Mesenteric fat pad (tissue), 1 donor: ENCODE data around the gene OR5AU1. TPM values are rescaled to one million over a fixed set of nuclear protein-coding genes. Genes with fewer than 3 reads are reported as not detected.
"Not testable (repeated sequence)": the region's sequence is repeated elsewhere in the genome, so short reads cannot be mapped to it uniquely, and the experiment has no call there.

ENCODE experiments used
- DNase-seq: peaks from one replicate; pipeline ENCODE4 v3.0.0-alpha.2; 2020; ENCODE audit warnings: low spot score
- total RNA-seq: library from RNA; stranded (reverse); fragmentation: NEBNext Ultra II Directional; extraction: Animal tissue kit (Norgen Biotek cat#: 25700); gene quantifications from one replicate; pipeline ENCODE4 v1.2.1, GENCODE V29; 2021
- donor health status: DM: yes; HTN: yes; CAD: no.

Gene OR5AU1
- total RNA-seq, 1 donor from 2014 or later, result not detected

- DNase-seq, result no peak
Measured at GRCh38 chr14:21182166-21182565, 26.3 kb upstream of the OR5AU1 start.

GRCh38 chr14:21171128-21171527 is 15.3 kb upstream of the OR5AU1 start:
- DNase-seq, result no peak

GRCh38 chr14:21169573-21169972 is 13.7 kb upstream of the OR5AU1 start:
- no peak for DNase-seq

GRCh38 chr14:21168055-21168454 is 12.2 kb upstream of the OR5AU1 start:
- no peak for DNase-seq

- not testable (repeated sequence) for DNase-seq
Measured at GRCh38 chr14:21165670-21166069, 9.8 kb upstream of the OR5AU1 start.

- DNase-seq, result not testable (repeated sequence)
Measured at GRCh38 chr14:21165002-21165605, 9.2 kb upstream of the OR5AU1 start.

GRCh38 chr14:21163871-21164291 is 8.0 kb upstream of the OR5AU1 start:
- DNase-seq, result no peak

- no peak for DNase-seq
Measured at GRCh38 chr14:21162081-21162480, 6.2 kb upstream of the OR5AU1 start.

GRCh38 chr14:21160061-21160610 is 4.3 kb upstream of the OR5AU1 start:
- DNase-seq, result no peak

GRCh38 chr14:21158175-21158574 is 2.3 kb upstream of the OR5AU1 start:
- DNase-seq, result not testable (repeated sequence)

GRCh38 chr14:21149641-21150367 is 6.1 kb downstream of the OR5AU1 start:
- DNase-seq, result no peak

GRCh38 chr14:21145437-21145836 is 10.4 kb downstream of the OR5AU1 start:
- DNase-seq, result no peak

- no peak for DNase-seq
Measured at GRCh38 chr14:21142357-21142756, 13.5 kb downstream of the OR5AU1 start.

- DNase-seq, result no peak
Measured at GRCh38 chr14:21136024-21136423, 19.8 kb downstream of the OR5AU1 start.

GRCh38 chr14:21133901-21134300 is 22.0 kb downstream of the OR5AU1 start:
- no peak for DNase-seq

- no peak for DNase-seq
Measured at GRCh38 chr14:21123429-21123828, 32.4 kb downstream of the OR5AU1 start.

GRCh38 chr14:21121122-21121521 is 34.7 kb downstream of the OR5AU1 start:
- DNase-seq, result no peak

GRCh38 chr14:21120686-21121085 is 35.2 kb downstream of the OR5AU1 start:
- DNase-seq, result no peak

GRCh38 chr14:21118933-21119332 is 36.9 kb downstream of the OR5AU1 start:
- no peak for DNase-seq

GRCh38 chr14:21113369-21113768 is 42.5 kb downstream of the OR5AU1 start:
- DNase-seq, result no peak

- no peak for DNase-seq
Measured at GRCh38 chr14:21112255-21112654, 43.6 kb downstream of the OR5AU1 start.

GRCh38 chr14:21109377-21110138 is 46.3 kb downstream of the OR5AU1 start:
- DNase-seq, result no peak
